HG03066 (cell line): ENCODE data around the gene GAS2L2.
"Not testable (repeated sequence)": the region's sequence is repeated elsewhere in the genome, so short reads cannot be mapped to it uniquely, and the experiment has no call there.

Experiments
- ATAC-seq: cut with Tn5 transposase; IDR thresholded peaks from one replicate; pipeline ENCODE4 v1.9.1; 2021; ENCODE audit warnings: low read depth; ENCODE audit not compliant: unreplicated experiment

The GAS2L2 gene

DNA sequence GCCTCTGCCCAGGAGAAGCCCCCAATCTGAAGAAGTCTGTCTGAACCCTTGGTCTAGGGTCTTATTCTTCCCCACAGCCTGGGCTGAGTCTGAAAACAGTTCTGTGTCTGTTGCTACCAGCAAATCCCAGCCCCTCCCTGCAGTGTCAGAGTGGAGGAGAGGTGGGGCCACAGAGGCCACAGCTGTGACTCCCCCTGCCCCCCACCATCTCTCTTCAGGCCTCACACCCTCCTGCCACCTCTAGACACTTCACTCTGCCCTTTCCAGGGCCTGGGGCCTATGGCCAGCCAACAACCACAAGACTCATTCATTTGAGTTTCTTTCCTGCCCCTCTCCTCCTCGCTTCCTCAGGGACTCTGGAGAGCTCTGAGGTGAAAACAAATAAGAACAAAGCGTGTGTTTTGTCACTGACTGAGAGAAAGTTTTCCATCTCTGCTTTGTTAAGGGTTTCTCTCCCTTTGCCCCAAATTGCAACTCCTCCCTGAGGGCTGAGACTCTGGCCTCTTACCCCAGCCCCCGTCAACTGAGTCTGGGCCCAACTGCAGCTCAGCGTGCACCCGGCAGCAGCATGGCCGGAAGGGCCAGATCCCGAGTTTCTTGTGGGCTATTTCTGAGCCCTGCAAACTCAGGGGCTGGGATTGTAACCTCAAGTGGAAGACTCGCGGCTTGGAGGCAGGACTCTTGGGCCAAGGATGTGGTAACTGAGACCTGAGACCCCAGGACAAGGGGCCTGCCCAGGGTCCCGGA is 20.8 kb upstream of the GAS2L2 start:
- no peak for ATAC-seq

DNA sequence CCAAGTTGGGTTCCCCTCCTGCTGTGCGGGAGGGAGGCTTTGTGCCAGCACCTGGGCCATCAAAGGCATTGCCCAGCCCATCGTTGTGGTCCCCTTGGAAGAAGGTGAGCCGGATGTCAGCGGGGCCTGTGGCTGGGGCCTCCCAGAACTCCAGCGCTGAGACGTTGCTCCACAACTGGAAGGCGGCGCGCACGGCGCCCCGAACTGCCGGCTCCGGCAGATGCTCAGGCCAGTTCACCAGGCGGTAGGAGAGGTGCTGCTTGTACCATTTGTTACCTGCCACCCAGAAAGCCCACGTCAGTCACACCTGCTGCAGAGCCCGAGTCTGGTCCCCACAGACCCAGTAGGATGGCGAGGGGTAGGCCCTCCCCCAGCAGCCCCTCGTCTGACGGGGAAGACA is 20.1 kb upstream of the GAS2L2 start:
- no peak for ATAC-seq

DNA sequence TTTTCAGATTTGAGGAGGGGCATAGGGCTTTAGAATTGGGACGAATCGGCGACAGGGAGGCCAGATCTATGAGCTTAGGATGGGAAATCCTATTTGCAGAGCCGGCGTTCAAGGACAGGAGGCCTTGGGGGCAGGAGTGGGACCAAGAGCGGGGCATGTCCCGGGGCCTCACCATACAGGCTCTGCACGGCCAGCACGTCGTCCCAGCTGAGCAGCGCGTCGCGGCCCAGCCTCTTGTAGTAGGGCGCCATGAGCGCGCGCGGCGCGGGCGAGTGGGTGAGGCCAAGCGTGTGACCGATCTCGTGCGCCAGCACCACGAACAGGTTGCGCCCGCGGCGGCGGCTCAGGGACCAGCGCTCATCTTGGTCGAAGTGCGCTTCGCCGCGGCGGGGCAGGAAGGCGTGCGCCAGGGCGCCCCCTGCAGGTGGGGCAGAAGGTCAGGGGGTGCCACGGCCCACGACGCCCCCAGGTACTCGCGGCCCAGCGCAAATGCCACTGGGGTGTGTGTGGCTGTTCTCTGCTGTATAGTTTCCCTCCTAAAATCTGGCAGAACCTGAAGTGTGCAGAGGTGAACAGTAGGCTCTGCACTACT is 17.0 kb upstream of the GAS2L2 start:
- ATAC-seq = no peak

DNA sequence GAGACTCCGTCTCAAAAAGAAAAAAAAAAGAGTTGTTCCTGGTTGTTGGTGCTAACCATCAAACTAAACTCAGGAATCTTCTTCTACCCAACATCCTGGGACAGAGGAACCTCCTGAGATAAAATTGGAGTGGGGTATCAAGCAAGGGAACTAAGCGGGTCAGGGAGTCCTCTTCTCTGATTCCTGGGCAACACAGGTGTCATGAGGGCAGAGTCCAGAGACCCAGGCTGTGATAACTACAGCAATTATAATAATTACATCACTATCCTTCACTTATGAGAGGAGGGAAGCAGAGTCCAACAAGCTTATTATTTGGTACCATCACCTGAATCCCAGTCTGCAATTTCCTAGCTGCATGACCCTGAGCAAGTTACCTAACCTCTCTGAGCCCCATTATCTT is 15.8 kb upstream of the GAS2L2 start:
- ATAC-seq = no peak

DNA sequence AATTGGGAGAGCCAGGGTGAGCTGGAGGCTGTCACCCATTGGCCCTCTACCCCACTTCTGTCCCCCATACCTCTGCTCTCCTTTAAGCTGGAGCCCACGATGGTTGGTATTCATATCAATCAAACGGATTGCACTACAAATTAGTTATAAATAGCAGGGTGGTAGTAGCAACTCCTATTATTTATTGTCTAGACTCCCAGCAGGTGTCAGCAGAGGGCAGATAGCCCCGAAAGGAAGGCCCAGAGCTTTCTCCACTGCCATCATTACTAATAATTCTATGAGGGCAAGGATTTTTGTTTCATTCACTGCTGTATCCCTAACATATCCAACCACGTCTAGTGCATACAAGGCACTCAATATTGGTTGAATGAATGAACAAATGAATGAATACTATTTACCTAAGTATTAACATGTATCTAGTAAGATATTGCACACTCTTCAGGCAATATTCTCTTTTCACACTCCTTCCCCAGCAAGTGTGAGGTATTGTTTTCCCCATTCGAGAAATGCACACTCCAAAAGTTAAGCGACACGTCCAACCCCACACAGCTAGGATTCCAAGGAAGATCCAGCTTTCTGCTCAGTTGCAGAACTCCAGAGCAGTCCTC is 14.0 kb upstream of the GAS2L2 start:
- ATAC-seq = no peak

DNA sequence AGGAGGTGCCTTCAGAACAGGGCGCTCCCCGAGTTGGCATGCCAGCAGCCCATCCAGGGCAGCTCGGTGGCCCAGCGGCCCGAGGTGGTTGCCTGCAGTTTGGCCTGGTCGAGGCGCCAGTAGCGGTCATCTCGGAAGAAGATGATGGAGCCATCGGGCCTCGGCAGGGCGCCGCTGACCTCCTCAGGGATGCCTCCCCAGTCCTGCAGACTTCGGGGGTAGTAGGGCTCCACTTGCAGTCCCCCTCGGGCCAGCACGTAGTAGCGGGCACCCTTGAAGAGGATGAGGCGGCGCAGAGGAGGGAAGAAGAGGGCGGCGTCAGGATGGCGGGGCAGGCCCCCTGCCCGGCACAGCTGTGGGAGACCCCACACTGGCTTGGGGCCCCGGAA is 13.4 kb upstream of the GAS2L2 start:
- ATAC-seq = no peak

DNA sequence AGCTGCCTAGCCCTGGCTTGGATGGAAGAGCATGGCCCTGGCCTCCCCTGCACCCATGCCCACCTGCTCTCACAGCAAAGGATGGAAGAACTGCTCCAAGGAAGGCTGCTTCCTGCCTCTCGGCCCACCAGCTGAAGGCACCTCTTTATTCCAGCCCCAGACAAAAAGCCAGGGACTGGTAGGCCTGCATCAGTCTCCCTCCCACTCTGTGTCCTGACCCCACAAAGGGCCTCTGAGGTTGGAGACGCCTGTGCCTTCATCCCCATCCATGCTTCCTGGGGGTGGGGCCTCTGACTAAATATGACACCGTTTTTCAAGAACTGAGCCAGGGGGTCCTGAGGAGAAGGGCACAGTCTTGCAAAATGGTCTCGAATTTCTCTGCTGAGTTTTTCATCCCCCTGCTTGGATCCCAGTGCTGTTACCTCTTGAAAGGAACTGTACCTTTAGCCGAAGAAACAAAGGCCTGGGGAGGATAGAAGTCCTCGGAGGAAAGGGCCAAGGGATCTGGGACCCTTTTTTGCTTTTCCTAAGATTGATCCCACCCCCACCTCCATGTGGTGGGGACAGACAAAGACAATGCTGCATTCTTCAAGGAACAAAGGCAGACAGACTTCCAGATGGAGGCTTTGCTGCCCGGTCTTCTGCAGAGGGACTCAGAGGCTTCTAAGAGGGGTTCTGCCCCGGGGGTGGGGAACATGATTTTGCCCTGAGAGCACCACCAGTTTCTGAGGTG is 12.9 kb upstream of the GAS2L2 start:
- no peak for ATAC-seq

DNA sequence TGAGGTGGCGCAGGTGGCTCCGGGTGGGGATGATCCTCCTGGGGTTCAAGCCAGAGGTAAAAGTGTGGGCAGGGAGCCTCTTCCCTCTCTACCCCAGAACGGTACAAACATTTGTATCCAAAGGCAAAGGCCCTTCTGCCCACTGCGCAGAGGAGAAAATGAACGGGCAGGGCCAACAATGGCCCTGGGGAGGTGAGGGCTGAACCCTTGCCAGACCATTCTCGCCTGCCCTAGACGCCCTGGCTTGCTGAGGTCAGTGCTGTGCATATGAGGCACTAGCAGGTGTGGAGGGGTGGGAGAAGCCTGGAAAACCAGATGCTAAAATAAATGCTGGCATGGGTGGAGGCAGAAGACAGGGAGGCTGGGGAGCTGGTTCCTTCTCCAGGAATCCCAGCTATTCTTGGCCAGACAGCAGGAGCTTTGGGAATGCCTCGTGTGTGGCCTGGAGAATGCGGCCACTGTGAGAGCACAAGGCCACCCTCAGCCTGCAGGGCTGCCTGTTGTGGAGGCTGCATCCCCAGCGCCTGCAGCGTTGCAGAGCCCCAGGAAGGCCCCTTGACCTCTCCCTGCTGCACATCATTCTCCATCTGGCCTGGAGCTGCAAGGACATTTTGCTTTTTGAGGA is 12.2 kb upstream of the GAS2L2 start:
- no peak for ATAC-seq

DNA sequence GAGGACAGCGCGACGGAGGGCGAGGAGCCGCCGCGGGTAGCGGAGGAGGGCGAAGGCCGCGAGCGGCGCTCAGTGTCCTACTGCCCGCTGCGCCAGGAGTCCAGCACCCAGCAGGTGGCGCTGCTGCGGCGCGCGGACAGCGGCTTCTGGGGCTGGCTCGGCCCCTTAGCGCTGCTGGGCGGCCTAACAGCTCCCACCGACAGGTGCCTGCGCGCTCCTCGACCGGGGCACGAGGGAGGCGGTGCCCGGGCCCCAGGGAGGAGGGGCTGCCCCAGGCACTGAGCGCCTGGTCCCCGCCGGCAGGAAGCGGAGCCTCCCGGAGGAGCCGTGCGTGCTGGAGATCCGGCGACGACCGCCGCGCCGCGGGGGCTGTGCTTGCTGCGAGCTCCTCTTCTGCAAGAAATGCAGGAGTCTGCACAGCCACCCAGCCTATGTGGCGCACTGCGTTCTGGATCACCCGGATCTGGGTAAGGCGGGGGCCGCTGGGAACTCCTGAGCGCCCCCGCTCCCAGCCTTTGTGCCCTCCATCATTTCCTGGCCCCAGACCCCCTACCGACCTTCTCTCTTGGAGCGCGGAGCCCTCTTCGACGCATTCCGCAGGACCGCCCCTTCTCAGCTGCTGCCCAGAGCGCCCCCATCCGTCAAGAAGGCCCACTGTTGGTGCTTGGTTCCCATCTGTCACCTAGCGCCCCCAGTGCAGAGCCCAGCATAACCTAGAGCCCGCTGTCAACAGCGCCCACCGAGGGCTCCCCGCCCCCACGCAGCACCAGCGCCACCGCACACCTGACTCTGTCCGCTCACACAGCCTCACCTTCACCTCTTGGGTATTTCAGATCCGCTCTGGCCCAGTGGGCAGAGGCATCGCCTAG is 11.3 kb upstream of the GAS2L2 start:
- ATAC-seq = peak; percentile 82

DNA sequence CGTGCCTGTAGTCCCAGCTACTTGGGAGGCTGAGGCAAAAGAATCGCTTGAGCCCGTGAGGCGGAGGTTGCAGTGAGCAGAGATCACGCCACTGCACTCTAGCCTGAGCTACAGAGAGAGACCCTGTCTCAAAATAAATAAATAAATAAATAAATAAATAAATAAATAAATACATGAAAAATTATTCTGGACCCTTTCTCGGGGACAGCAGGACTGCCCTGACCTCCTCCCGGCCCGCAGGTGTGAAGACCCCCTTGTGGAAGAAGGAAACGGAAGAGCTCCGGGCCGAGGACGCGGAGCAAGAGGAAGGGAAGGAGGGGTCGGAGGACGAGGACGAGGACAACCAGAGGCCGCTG is 10.7 kb upstream of the GAS2L2 start:
- no peak for ATAC-seq

DNA sequence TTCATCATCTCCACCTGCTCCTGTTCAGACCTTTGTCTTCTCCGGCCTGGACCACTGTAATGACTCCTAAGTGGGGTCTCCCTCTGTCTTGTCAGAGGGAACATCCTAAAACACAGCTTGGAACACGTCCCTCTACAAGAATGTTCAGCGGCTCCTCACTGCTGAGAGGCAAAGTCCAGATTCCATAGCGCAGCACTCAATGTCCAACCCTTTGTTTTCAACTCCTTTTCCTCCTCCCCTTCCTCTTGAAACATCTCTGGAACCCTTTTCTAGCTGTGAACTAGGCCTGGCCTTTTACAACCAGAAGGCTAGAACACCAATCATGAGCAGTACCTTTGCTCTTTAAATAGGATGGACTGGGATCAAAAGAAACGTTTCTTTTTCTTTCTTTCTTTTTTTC is 8.6 kb upstream of the GAS2L2 start:
- ATAC-seq = no peak

DNA sequence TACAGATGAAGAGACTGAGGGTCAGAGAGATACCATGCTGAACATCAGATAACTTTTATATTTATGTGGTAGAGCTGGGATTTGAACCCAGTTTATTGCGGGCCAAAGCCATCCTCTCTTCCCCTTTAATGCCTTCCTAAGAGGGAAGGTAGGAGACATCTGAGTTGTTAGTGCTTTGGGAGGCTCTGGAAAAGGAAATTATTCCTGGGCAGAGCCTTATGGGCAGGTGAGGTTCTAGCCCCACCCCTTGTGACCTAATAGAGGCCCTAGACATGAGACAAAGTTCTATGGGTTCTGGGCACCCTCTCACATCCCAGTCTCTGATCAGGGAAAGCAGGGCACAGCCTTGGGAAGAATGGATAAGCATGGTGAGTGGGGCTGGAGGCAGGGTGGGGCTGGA is 7.5 kb upstream of the GAS2L2 start, which contains the start of gene C17orf50:
C17orf50 (plus strand) TSS at position 301 of the 400 bp plus-strand sequence; CDS start at position 356, 55 bp downstream.
- ATAC-seq = no peak

DNA sequence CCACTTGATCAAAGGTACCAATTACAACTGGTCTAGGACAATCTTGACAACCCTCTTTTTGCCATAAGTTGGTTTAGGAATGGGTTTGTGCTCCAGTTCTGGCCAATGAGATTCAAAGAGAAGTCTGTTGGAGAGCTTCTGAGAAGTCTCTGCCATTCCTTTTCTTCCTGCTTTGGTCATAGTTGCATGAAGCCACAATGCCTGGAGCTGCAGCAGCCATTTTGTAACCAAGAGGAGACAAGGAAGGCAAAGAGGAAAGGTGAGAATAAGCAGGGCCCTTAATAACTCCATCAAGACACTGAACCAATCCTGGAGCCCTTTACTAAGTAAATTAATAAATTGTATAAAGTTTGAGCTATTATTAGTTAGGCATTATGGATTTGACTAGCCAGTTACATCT is 4.2 kb upstream of the GAS2L2 start:
- no peak for ATAC-seq

DNA sequence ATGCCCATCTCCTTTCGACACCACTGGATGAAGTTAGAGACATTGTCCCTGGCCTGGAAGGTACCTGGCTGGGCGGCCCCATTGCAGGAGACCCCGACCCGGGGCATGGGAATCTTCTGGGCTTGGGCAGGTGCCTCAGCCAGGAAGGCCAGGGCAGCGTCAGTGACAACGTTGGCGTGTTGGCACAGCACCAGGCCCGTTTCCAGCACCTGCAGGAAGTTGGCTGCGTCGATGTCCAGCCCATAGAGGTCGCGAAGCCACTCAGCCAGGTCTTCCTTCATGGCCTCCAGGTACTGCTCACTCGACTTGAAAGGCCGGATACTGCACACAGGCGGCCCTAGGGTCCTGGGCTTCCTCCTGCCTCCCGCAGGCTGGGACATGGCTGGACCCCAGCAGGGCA is 568 bp downstream of the GAS2L2 start:
- no peak for ATAC-seq

DNA sequence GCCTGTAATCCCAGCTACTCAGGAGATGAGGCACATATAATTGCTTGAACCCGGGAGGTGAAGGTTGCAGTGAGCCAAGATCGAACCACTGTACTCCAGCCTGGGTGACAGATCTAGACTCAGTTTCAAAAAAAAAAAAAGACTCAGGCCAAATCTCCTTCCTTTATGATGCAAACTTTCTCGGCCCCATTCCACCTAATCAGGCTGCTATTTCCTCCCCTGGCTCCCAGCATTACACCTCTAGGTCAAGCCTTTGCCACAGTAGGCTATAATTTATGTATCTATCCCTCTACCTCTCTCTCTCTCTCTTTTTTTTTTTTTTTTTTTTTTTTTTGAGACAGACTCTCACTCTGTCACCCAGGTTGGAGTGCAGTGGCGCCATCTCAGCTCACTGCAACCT is 1.5 kb downstream of the GAS2L2 start:
- not testable (repeated sequence) for ATAC-seq

DNA sequence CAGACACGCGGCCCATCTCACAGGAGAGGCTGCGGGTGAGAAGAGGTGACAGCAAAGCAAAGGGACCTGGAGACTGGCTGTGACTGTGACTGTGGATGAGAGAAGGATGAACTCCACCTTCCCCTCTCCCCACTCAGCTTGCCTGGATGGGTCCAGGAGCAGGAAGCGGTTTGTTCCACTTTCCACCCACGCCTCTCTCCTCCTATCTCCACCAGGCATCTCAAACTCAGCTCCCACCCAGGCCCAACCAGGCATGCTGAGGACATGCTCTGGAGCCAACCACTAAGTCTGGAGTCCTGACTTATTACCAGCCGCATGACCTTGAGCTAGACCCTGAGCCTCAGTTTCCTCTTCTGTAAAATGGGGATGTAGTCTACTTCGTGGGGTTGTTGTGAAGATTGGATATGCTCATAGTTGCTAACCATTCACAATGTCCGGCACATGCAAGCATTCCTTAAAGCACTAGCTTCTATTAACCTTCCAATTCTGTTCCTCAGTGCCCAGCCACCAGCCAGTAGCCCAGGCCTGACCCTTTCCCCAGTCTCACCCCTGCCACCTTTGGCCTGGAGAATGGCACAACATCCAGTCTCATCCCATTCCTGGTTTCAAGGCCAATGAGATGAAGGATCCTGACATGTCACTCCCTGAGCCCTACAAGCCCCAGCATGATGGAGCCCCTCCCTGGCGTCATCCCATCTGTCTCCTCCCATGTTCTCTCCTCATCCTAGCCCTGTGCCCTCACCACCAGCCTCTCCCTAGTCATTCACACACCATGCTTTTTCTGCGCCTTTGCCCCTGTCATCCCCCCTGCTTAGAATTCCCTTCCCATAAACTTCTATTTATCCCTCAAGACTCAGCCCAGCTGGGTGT is 2.3 kb downstream of the GAS2L2 start:
- ATAC-seq = no peak

DNA sequence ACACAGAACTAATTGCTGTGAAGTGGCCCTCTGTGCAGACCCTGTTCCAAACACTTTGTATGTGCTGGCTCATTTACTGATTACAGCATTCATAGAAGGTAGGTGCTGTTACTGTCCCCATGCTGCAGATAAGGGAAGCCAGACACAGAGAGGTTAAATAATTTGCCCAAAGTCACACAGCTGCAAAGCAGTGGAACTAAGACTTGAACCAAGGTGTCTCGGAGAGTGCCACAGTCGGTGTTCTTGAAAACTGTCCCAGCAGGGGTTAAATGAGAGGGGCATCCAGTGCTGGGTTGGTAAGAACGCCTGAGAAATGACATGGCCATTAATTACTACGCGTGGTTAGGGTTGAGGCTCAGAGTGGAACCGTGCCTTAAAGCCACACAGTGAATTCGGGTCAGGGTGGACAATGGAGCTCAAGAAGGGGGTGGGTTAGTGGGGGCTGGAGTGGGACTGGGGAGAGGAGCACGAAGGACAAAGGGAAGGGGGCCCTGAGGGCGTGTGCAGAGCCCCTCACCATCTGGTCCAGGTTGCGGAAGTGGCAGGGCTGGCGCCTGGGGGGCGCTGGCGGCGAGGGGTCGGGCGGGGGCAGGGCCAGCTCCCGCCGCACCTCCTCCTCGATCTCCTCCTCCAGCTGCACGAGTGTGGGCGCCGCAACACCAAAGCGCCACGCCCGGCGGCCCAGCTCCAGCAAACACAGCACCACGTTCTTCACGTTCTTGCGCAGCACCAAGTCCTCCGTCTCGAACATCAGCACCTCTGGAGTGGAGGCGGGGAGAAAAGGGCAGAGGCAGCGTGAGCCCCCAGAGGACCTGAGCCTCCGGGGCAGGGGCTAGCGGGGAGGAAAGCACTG is 3.3 kb downstream of the GAS2L2 start:
- no peak for ATAC-seq

DNA sequence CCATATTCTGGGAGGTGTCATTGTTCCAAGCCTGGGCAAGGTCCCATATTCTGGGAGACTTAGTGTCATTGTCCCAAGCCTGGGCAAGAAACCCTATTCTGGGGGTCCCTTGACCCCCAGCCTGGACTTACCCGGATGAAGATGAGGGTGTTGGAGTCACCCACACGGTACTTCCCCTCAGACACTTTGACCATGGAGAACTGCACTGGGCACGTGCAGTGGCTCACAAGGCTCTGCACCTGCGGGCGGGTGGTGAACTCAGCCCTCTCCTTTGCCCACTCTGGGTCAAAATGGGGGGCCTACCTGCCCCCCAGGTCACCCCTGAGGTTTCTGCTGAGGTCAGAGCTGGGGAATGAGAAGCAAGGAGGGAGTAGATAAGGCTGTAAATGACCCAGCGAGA is 4.1 kb downstream of the GAS2L2 start:
- no peak for ATAC-seq
